Type B pancreatic cell (in vitro differentiated cells): Measurements from ENCODE around the gene SLC23A2. TPM values are rescaled to one million over a fixed set of nuclear protein-coding genes. Genes with fewer than 3 reads are reported as not detected.
"Not testable (repeated sequence)": the region's sequence is repeated elsewhere in the genome, so short reads cannot be mapped to it uniquely, and the experiment has no call there.

ENCODE experiments used
- DNase-seq: peaks from one replicate; pipeline ENCODE4 v3.0.0; 2021; ENCODE audit warnings: mixed read lengths; ENCODE audit not compliant: unreplicated experiment; ENCODE audit errors: extremely low spot score
- H3K27ac Mint-ChIP-seq: 2 replicates; pipeline ENCODE4 v1.8.0; 2021; ENCODE audit warnings: mild to moderate bottlenecking, mixed read lengths
- H3K27me3 Mint-ChIP-seq: 2 replicates; pipeline ENCODE4 v1.8.0; 2021; ENCODE audit warnings: mixed read lengths
- H3K36me3 Mint-ChIP-seq: 2 replicates; pipeline ENCODE4 v1.8.0; 2021; ENCODE audit warnings: mixed read lengths
- H3K4me1 Mint-ChIP-seq: one replicate; pipeline ENCODE4 v1.8.0; 2021; ENCODE audit warnings: mixed read lengths; ENCODE audit not compliant: unreplicated experiment
- H3K4me3 Mint-ChIP-seq: 2 replicates; pipeline ENCODE4 v1.8.0; 2021; ENCODE audit warnings: mild to moderate bottlenecking, mixed read lengths
- H3K9me3 Mint-ChIP-seq: 2 replicates; pipeline ENCODE4 v1.8.0; 2021; ENCODE audit warnings: mixed read lengths
- CTCF ChIP-seq: fragments of 200-600 bp; sonication (generic); conservative IDR thresholded peaks from 2 replicates; pipeline ENCODE4 v1.5.0; 2021; ENCODE audit warnings: antibody characterized with exemption, mild to moderate bottlenecking
- total RNA-seq: library from RNA; stranded (reverse); gene quantifications from 2 replicates; pipeline ENCODE4 v1.2.1, GENCODE V29; 2021; ENCODE audit warnings: low replicate concordance

The SLC23A2 gene
- total RNA-seq, 1 donor from 2014 or later: 19.6 TPM

- H3K4me1 Mint-ChIP-seq: no peaks in the 10 kb centered on the region
- DNase-seq: no peak
- H3K4me3 Mint-ChIP-seq: no peak overlapping the region
- no peak overlapping the region for H3K27ac Mint-ChIP-seq
- no peaks in the 10 kb centered on the region for H3K9me3 Mint-ChIP-seq
- H3K27me3 Mint-ChIP-seq: no peaks in the 10 kb centered on the region
- no peak for TF ChIP-seq CTCF
- H3K36me3 Mint-ChIP-seq: peaks cover 20% of the 10 kb centered on the region
Observed at GRCh38 chr20:4854561-4854901, 146.8 kb downstream of the SLC23A2 start.

GRCh38 chr20:4853757-4854560 lies 147.4 kb downstream of the SLC23A2 start:
- H3K27me3 Mint-ChIP-seq: no peaks in the 10 kb centered on the region
- H3K36me3 Mint-ChIP-seq: peaks cover 20% of the 10 kb centered on the region
- H3K27ac Mint-ChIP-seq: no peak overlapping the region
- no peak for DNase-seq
- H3K4me3 Mint-ChIP-seq: no peak overlapping the region
- H3K4me1 Mint-ChIP-seq: no peaks in the 10 kb centered on the region
- no peaks in the 10 kb centered on the region for H3K9me3 Mint-ChIP-seq
- no peak for TF ChIP-seq CTCF

- Mint-ChIP-seq H3K27ac (no peak overlapping the region), H3K36me3 (peaks cover 15% of the 10 kb centered on the region), H3K9me3 (no peaks in the 10 kb centered on the region), H3K27me3 (no peaks in the 10 kb centered on the region), H3K4me1 (no peaks in the 10 kb centered on the region), H3K4me3 (no peak overlapping the region)
- DNase-seq: no peak
- TF ChIP-seq CTCF: no peak
Observed at GRCh38 chr20:4853004-4853403, 148.3 kb downstream of the SLC23A2 start.

GRCh38 chr20:4850960-4851359 lies 150.3 kb downstream of the SLC23A2 start:
- Mint-ChIP-seq H3K9me3 (no peaks in the 10 kb centered on the region), H3K4me1 (no peaks in the 10 kb centered on the region), H3K27me3 (no peaks in the 10 kb centered on the region), H3K4me3 (no peak overlapping the region), H3K27ac (no peak overlapping the region), H3K36me3 (peaks cover 3% of the 10 kb centered on the region)
- no peak for TF ChIP-seq CTCF
- no peak for DNase-seq

- not testable (repeated sequence) for DNase-seq, H3K4me1 Mint-ChIP-seq, H3K36me3 Mint-ChIP-seq, H3K4me3 Mint-ChIP-seq, H3K27ac Mint-ChIP-seq, H3K9me3 Mint-ChIP-seq, H3K27me3 Mint-ChIP-seq
Observed at GRCh38 chr20:4848829-4849228, 152.5 kb downstream of the SLC23A2 start.

- DNase-seq: no peak
- Mint-ChIP-seq H3K9me3 (no peaks in the 10 kb centered on the region), H3K27ac (no peak overlapping the region), H3K4me1 (no peaks in the 10 kb centered on the region), H3K27me3 (no peaks in the 10 kb centered on the region), H3K4me3 (no peak overlapping the region), H3K36me3 (no peaks in the 10 kb centered on the region)
- no peak for TF ChIP-seq CTCF
Observed at GRCh38 chr20:4848041-4848440, 153.3 kb downstream of the SLC23A2 start.
